ENCODE results near the gene POLR1G.

Gene POLR1G

DNA sequence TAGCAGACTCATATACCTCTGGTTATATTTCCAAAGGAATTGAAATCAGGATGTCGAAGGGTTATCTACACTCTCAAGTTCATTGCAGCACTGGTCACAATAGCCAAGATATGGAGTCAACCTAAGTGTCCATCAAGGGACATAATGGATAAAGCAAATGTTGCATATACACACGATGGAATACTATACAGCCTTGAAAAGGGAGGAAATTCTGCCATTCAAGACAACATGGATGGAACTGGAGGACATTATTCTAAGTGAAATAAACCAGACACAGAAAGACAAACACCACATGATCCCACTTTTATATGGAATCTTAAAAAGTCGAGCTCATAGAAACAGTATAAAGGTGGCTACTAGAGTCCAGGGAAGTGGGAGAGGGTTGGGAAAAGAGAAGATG is 30.9 kb downstream of the POLR1G start:
- no peak for DNase-seq (ENCODE audit: low spot score)
- TF ChIP-seq, protein P1, sequence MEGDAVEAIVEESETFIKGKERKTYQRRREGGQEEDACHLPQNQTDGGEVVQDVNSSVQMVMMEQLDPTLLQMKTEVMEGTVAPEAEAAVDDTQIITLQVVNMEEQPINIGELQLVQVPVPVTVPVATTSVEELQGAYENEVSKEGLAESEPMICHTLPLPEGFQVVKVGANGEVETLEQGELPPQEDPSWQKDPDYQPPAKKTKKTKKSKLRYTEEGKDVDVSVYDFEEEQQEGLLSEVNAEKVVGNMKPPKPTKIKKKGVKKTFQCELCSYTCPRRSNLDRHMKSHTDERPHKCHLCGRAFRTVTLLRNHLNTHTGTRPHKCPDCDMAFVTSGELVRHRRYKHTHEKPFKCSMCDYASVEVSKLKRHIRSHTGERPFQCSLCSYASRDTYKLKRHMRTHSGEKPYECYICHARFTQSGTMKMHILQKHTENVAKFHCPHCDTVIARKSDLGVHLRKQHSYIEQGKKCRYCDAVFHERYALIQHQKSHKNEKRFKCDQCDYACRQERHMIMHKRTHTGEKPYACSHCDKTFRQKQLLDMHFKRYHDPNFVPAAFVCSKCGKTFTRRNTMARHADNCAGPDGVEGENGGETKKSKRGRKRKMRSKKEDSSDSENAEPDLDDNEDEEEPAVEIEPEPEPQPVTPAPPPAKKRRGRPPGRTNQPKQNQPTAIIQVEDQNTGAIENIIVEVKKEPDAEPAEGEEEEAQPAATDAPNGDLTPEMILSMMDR (IDR thresholded peaks at IDR 0.05; ENCODE audit: extremely low read depth, missing control alignments), result no peak

DNA sequence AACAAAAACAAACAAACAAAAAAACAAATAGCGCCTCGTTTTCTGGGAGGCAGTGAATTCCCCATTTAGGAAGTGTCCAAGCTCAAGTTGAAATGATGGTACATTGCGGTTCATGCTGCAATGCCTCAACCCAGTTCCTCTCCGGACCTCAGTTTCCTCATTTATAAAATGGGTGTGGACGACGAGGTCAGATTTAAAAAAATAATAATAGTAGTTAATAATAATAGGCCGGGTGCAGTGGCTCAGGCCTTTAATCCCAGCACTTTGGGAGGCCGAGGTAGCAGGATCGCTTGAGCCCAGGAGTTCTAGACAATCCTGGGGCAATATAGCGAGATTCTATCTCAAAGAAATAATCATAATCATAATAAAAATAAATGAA is 32.7 kb downstream of the POLR1G start:
- TF ChIP-seq, protein P1 (IDR thresholded peaks at IDR 0.05; ENCODE audit: extremely low read depth, missing control alignments), result no peak
- no peak for DNase-seq (ENCODE audit: low spot score)

DNA sequence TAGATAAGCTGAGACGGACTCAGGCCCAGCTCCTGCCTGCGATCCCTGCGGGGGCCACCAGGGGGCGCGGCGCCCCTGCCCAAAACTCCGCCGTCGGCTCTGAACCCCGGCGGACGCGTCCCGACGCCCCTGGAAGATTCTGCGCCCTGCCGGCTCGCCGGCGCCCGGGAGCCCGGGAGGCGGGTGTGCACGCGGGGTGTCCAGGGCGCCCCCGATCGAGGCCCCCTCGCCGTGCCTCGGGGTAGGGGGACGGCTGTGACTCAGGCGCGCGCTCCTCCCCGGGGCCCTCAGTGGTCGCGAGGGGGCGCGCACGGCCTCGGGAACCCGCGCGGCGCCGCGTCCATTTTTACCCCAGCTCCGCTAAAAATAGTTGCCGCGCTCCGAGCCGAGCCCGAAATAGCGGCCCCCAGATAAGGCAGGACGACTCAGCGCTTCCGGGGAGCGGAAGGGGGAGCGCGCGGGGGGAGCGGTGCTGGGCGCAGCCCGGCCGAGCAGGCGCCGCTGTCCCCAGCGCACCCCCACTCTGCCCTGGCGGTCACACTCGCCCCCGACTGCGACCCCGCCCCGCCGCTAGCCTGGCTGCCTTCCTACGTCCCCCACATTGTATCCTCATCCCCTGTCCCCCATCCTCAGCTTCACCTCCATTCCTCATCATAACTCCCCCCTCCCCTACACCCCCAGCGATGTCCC is 33.3 kb downstream of the POLR1G start:
- TF ChIP-seq, protein P1 (IDR thresholded peaks at IDR 0.05; ENCODE audit: extremely low read depth, missing control alignments), result peak; percentile 95
- DNase-seq (ENCODE audit: low spot score), result peak; percentile 93

DNA sequence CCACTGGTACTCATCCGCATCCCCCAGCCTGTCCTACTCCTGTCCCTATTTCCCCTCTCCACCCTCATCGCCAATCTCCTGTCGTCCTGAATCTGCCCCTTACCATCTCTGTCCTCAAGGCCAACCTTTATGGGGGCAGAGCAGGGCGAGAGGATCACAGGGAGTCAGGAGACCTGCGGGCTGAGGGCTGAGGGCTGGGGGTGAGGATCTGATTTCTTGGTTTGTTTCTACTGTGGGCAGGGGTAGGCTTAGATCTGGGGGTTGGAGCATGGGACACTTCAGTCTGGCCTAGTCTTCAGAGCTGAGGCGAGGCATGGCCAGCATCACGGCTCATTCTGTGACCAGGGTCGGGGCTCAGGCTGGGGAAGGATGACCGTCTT is 33.8 kb downstream of the POLR1G start:
- TF ChIP-seq, protein P1 (IDR thresholded peaks at IDR 0.05; ENCODE audit: extremely low read depth, missing control alignments), result no peak
- no peak for DNase-seq (ENCODE audit: low spot score)

DNA sequence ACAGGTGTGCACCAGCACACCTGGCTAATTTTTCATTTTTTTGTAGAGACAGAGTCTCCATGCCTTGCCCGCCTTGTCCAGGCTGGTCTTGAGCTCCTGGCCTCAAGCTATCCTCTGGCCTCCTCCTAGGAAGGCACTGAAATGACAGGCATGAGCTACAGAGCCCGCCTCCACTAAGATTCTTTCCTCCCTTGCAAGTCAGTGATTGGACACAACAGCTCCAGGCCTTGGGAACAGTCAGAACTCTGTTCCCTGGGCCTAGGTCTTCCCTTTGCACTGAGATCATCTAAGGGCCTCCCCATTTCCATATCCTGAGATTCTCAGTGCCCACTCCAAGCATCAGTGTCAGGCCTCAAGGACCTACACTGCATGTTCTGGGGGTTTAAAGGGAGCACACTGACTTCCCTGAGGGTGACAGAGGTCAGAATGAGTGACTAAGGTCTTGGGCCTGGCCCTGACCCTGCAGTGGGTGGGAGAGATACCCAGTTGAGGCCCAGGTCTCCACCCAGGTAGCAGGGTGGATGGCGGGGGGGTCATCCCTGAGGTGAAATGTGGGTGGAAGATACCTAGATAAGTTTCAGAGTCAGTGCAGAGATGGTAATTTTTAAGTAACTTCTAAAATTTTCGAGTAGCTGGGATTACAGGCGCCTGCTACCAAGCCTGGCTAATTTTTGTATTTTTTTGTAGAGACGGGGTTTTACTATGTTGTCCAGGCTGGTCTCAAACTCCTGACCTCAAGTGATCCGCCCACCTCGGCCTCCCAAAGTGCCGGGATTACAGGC is 34.6 kb downstream of the POLR1G start:
- no peak for DNase-seq (ENCODE audit: low spot score)
- TF ChIP-seq, protein P1 (IDR thresholded peaks at IDR 0.05; ENCODE audit: extremely low read depth, missing control alignments), result no peak

DNA sequence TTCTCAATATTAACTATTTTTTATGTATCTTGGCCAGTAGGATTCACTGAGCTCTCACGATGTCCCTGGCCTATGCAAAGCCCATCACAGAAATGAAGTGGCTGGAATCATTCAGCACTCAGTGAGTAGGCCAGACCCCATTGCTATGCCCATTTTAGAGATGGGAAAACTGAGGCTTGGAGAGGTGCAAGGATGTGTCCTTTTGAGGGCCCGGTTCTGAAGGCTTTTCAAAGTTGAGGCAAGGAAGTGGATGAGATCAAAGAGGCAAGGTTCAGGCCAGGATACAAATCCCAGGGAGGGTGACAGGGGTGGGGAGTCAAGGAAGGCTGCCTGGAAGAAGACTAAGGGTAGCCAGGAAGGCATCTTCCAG is 35.9 kb downstream of the POLR1G start:
- DNase-seq (ENCODE audit: low spot score), result no peak
- TF ChIP-seq, protein P1 (IDR thresholded peaks at IDR 0.05; ENCODE audit: extremely low read depth, missing control alignments), result no peak

DNA sequence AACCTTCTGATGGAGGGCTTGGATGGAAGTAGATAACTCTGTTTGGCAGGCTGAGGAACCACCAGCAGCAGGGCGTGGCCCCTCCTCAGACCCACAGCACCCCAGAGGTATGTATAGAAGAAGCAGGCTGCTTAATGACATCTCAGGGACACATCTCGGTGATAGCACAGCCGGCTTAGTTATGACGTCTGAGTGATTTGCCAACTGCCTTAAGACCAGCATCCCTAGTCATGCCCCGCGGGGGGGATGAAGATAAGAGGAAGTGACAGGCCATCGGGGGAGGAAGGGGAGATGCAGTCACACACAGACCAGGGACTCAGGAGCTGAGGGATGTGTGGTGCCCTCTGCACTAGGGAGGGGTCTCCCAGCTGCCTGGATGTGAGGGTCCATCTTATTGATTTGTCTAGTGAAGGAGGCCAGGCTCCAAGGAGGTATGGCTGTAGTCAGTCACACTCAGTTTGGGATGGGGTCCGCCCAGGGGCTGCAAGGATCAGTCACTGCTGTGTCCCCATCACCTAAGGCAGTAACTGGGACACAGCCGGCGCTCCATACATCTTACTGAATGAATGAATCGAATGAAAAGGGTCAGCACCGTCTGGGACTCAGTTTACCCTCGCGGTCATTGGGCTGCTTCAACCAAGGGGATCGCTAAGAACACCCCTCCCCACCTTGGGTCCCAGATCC is 36.5 kb downstream of the POLR1G start:
- TF ChIP-seq, protein P1 (IDR thresholded peaks at IDR 0.05; ENCODE audit: extremely low read depth, missing control alignments), result no peak
- peak; percentile 54 for DNase-seq (ENCODE audit: low spot score)
